Measurements from ENCODE around the gene RFX3. TPM values are rescaled to one million over a fixed set of nuclear protein-coding genes. Genes with fewer than 3 reads are reported as not detected.
A peak's percentile ranks its signal among the peaks of the same experiment; 100 is the strongest.

The RFX3 gene
- total and polyA plus RNA-seq, 2 of the 13 experiments (the other 11 are each of a cell fraction or from before 2014, with no cell fraction given), result 2.7 to 5.3 TPM

DNA sequence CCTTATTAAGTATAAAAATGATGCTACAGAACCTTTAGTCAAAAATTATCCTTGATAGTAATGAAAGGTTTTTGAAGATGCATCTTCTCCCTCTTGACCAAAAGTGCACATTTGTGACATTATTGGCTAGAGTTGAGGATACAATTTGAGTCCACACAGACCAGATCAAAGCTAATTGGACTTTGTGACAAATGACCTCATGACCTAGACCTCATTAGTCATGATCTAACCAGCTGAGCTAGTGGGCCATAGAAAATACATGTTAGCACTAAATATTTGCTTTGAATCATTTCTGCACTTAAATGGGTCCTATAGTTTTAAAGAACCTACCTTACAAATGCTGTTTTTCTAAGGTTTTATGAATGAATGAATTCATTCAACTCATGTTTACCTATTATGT lies 182.1 kb downstream of the RFX3 start (continued):
- TF ChIP-seq ZMYM2 (CRISPR knock-in tag; IDR thresholded peaks at IDR 0.05), result no peak
- no peak for TF ChIP-seq RORA (CRISPR knock-in tag; IDR thresholded peaks at IDR 0.05)
- no peak for TF ChIP-seq AKAP8 (CRISPR knock-in tag; IDR thresholded peaks at IDR 0.05)
- TF ChIP-seq CCDC6 (CRISPR knock-in tag; IDR thresholded peaks at IDR 0.05), result no peak
- no peak for TF ChIP-seq SMYD3 (CRISPR knock-in tag; IDR thresholded peaks at IDR 0.05)
- TF ChIP-seq POLR2AphosphoS5 (IDR thresholded peaks at IDR 0.05; ENCODE audit: low read depth, low read length), result no peak
- no peak for TF ChIP-seq ZNF773 (CRISPR knock-in tag; IDR thresholded peaks at IDR 0.05; ENCODE audit: borderline replicate concordance)
- no peak for TF ChIP-seq ZNF160 (CRISPR knock-in tag; IDR thresholded peaks at IDR 0.05)
- TF ChIP-seq ZNF678 (CRISPR knock-in tag; IDR thresholded peaks at IDR 0.05), result no peak
- TF ChIP-seq TBX3 (IDR thresholded peaks at IDR 0.05; ENCODE audit: borderline replicate concordance), result peak; percentile 48; the same call in 1 of the 2 replicates
- no peak for TF ChIP-seq ZBTB3 (CRISPR knock-in tag; IDR thresholded peaks at IDR 0.05; ENCODE audit: borderline replicate concordance, low read depth)
- TF ChIP-seq RELA (CRISPR knock-in tag; IDR thresholded peaks at IDR 0.05), result no peak
- no peak for TF ChIP-seq ZFYVE20 (CRISPR knock-in tag; IDR thresholded peaks at IDR 0.05; ENCODE audit: borderline replicate concordance, low read depth)
- TF ChIP-seq CREB1 (IDR thresholded peaks at IDR 0.05), result peak; percentile 29; the same call in 1 of the 2 replicates
- TF ChIP-seq CREB1 (CRISPR knock-in tag; IDR thresholded peaks at IDR 0.05), result peak; percentile 29; the same call in 1 of the 2 replicates
- TF ChIP-seq, protein P1, sequence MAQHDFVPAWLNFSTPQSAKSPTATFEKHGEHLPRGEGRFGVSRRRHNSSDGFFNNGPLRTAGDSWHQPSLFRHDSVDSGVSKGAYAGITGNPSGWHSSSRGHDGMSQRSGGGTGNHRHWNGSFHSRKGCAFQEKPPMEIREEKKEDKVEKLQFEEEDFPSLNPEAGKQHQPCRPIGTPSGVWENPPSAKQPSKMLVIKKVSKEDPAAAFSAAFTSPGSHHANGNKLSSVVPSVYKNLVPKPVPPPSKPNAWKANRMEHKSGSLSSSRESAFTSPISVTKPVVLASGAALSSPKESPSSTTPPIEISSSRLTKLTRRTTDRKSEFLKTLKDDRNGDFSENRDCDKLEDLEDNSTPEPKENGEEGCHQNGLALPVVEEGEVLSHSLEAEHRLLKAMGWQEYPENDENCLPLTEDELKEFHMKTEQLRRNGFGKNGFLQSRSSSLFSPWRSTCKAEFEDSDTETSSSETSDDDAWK (CRISPR knock-in tag; IDR thresholded peaks at IDR 0.05), result no peak
- TF ChIP-seq ZNF761 (CRISPR knock-in tag; conservative IDR thresholded peaks at IDR 0.05), result no peak
- no peak for TF ChIP-seq SRF (IDR thresholded peaks at IDR 0.05; ENCODE audit: low read depth, low read length)
- TF ChIP-seq ZC3H13 (CRISPR knock-in tag; IDR thresholded peaks at IDR 0.05), result no peak
- TF ChIP-seq DMAP1 (CRISPR knock-in tag; IDR thresholded peaks at IDR 0.05), result no peak

Measured in HepG2 (cell line).